GM12878 (cell line): ENCODE data around the gene LBH. TPM values are rescaled to one million over a fixed set of nuclear protein-coding genes. Genes with fewer than 3 reads are reported as not detected.

Source experiments
- ATAC-seq: fragments of 200-7000 bp; cut with Tn5 transposase; 3 replicates; pipeline ENCODE4 v1.9.1; 2020; ENCODE audit warnings: mild to moderate bottlenecking, moderate library complexity
- BruUV-seq: library from RNA; stranded (reverse); fragments of 400-500 nt; replicated peaks from 2 replicates; lab custom pipeline; 2021; lab: Mats Ljungman, UMichigan
- CTCF ChIA-PET: fragments of 300-600 bp; sonication (Branson Sonifier 250); formaldehyde crosslinking; extraction: SDS; loops from one replicate; lab custom pipeline; 2021; ENCODE audit warnings: inconsistent platforms; lab: Yijun Ruan, JAX
- POLR2A ChIA-PET: fragments of 350-600 bp; formaldehyde crosslinking; extraction: SDS; loops from one replicate; lab custom pipeline; 2021; ENCODE audit warnings: inconsistent platforms; lab: Charles Lee
- RAD21 ChIA-PET: fragments of 300-600 bp; sonication (Branson Sonifier 250); formaldehyde crosslinking; loops from one replicate; lab custom pipeline; 2023; ENCODE audit warnings: antibody characterized with exemption; ENCODE audit not compliant: unreplicated experiment; lab: Charles Lee
- SMC1A ChIA-PET: fragments of 300-600 bp; sonication (Branson Sonifier 250); formaldehyde crosslinking; loops from one replicate; lab custom pipeline; 2023; ENCODE audit not compliant: unreplicated experiment, uncharacterized antibody; lab: Charles Lee
- DNase-seq: peaks from one replicate; pipeline ENCODE4 v3.0.0-alpha.2; 2011; ENCODE audit warnings: low read depth, low spot score
- FAIRE-seq: peaks from 3 replicates; lab custom pipeline; 2011; peaks lifted over from hg19 to GRCh38; lab: Jason Lieb, UNC
- H2AFZ ChIP-seq: 2 replicates; pipeline ENCODE4 v1.6.0; 2011; ENCODE audit warnings: low read depth, low read length, control low read depth; ENCODE audit not compliant: control insufficient read depth
- H3K27ac ChIP-seq: 2 replicates; pipeline ENCODE4 v1.5.1; 2011; ENCODE audit warnings: control low read depth; ENCODE audit not compliant: control insufficient read depth, insufficient read depth
- H3K27me3 ChIP-seq, 2 experiments: replicated peaks in 1 of 2; 2 replicates each; pipeline versions ENCODE4 v1.6.0 to v1.6.1; 2011; ENCODE audit warnings: low read length in 1 of 2; ENCODE audit not compliant: control insufficient read depth in 2 of 2, insufficient read depth in 2 of 2
- H3K36me3 ChIP-seq, 2 experiments: 2 replicates each; pipeline ENCODE4 v1.5.1; 2011; ENCODE audit warnings: low read length in 1 of 2; ENCODE audit not compliant: control insufficient read depth in 2 of 2, insufficient read depth in 2 of 2
- H3K4me1 ChIP-seq: 2 replicates; pipeline ENCODE4 v1.6.1; 2011; ENCODE audit warnings: mild to moderate bottlenecking, low read length, moderate library complexity, mixed read lengths; ENCODE audit not compliant: control insufficient read depth, insufficient read depth
- H3K4me2 ChIP-seq: 2 replicates; pipeline ENCODE4 v1.6.0; 2011; ENCODE audit warnings: control low read depth; ENCODE audit not compliant: control insufficient read depth, insufficient read depth
- H3K4me3 ChIP-seq: fragments of 200-600 bp; sonication (generic); 2 replicates; pipeline ENCODE4 v1.5.1; 2016
- H3K79me2 ChIP-seq: 2 replicates; pipeline ENCODE4 v1.6.0; 2011; ENCODE audit warnings: low read length; ENCODE audit not compliant: control insufficient read depth, insufficient read depth
- H3K9ac ChIP-seq: 2 replicates; pipeline ENCODE4 v1.8.0; 2011; ENCODE audit warnings: low read length, control low read depth, mixed read lengths; ENCODE audit not compliant: control insufficient read depth, insufficient read depth
- H3K9me3 ChIP-seq: replicated peaks from 3 replicates; pipeline ENCODE4 v1.5.1; 2011; ENCODE audit warnings: mild to moderate bottlenecking, low read length; ENCODE audit not compliant: control insufficient read depth, insufficient read depth
- H4K20me1 ChIP-seq: 2 replicates; pipeline ENCODE4 v1.6.0; 2011; ENCODE audit not compliant: control insufficient read depth, insufficient read depth
- ESRRA ChIP-seq: IDR thresholded peaks from 2 replicates; pipeline ENCODE4 v1.6.1; 2012; ENCODE audit warnings: mild to moderate bottlenecking, low read length, improper control_type of control experiment
- NFIC ChIP-seq: IDR thresholded peaks from 2 replicates; pipeline ENCODE4 v1.6.1; 2012; ENCODE audit warnings: low read depth, mild to moderate bottlenecking, inconsistent platforms, low read length, moderate library complexity
- ZNF217 ChIP-seq: fragments of 450-650 bp; IDR thresholded peaks from 2 replicates; pipeline ENCODE4 v1.6.1; 2017; ENCODE audit warnings: antibody characterized with exemption, mild to moderate bottlenecking
- WGBS: methylation state at CpG from one replicate; pipeline ENCODE4 v1.1.6; 2016; ENCODE audit warnings: low lambda C conversion rate; ENCODE audit not compliant: insufficient replicate concordance, insufficient coverage; ENCODE audit errors: missing lambda C conversion rate; 5-methylcytosine and 5-hydroxymethylcytosine counted together
- in situ Hi-C: fragments of 300-500 bp; cut with MboI; formaldehyde crosslinking; loops from 9 replicates; pipeline ENCODE4 v1.14.3; 2018; ENCODE audit warnings: mixed read lengths
- intact Hi-C: fragments of 100-400 bp; cut with micrococcal nuclease; formaldehyde crosslinking; loops from one replicate; pipeline ENCODE4 v1.14.2; 2022; ENCODE audit not compliant: unreplicated experiment
- polyA plus RNA-seq, 11 experiments: library from polyadenylated mRNA; depleted of rRNA in 4 of 11; unstranded in 6 of 11; stranded (reverse) in 5 of 11; fragments of >200 nt; fragmentation: Nextera tagmentation in 4 of 11; fragmentation: Illumina TruSeq in 1 of 11; extraction: Ambion mirVana in 4 of 11; extraction: Trizol in 1 of 11; gene quantifications; 1 replicate in 1 of 11; 2 replicates in 10 of 11; pipeline versions ENCODE4 v1.2.1 to v1.2.3, GENCODE V29; 2011 to 2016; ENCODE audit warnings: inconsistent platforms in 2 of 11, missing spikeins in 2 of 11, low read depth in 1 of 11
- total RNA-seq, 4 experiments: library from RNA; depleted of rRNA in 3 of 4; stranded (reverse); fragments of >200 nt in 3 of 4; fragmentation: Illumina TruSeq in 1 of 4; extraction: Trizol in 1 of 4; gene quantifications; 2 replicates each; pipeline versions ENCODE4 v1.2.1 to v1.2.3, GENCODE V29; 2013 to 2021
- TF ChIP-seq, protein P1 (sequence below): IDR thresholded peaks from 2 replicates; pipeline ENCODE4 v1.6.1; 2012; ENCODE audit warnings: improper control_type of control experiment, low read depth, low read length; ENCODE audit not compliant: insufficient replicate concordance

The LBH gene
- total and polyA plus RNA-seq, 10 of the 15 experiments (the other 5 are each of a cell fraction or from before 2014, with no cell fraction given) = 9.3 to 133 (median 34.1) TPM

DNA sequence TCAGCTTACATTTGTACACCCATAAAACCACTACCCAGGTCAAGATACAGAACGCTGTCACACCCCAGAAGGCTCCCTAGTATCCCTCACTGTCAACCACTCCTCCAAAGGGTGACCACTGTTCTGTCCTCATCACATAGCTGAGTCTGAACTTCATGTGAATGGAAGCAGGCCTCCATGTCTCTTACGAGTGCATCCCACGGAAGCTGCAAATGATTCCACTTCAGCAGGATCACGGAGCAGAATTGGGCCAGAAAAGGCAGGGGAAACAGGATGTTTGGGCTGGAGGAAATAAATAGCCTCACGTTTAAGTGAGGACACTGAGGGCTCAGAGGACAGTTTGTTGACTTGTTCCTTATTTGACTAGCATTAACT lies 38.4 kb downstream of the LBH start (continued):
- TF ChIP-seq, protein P1, sequence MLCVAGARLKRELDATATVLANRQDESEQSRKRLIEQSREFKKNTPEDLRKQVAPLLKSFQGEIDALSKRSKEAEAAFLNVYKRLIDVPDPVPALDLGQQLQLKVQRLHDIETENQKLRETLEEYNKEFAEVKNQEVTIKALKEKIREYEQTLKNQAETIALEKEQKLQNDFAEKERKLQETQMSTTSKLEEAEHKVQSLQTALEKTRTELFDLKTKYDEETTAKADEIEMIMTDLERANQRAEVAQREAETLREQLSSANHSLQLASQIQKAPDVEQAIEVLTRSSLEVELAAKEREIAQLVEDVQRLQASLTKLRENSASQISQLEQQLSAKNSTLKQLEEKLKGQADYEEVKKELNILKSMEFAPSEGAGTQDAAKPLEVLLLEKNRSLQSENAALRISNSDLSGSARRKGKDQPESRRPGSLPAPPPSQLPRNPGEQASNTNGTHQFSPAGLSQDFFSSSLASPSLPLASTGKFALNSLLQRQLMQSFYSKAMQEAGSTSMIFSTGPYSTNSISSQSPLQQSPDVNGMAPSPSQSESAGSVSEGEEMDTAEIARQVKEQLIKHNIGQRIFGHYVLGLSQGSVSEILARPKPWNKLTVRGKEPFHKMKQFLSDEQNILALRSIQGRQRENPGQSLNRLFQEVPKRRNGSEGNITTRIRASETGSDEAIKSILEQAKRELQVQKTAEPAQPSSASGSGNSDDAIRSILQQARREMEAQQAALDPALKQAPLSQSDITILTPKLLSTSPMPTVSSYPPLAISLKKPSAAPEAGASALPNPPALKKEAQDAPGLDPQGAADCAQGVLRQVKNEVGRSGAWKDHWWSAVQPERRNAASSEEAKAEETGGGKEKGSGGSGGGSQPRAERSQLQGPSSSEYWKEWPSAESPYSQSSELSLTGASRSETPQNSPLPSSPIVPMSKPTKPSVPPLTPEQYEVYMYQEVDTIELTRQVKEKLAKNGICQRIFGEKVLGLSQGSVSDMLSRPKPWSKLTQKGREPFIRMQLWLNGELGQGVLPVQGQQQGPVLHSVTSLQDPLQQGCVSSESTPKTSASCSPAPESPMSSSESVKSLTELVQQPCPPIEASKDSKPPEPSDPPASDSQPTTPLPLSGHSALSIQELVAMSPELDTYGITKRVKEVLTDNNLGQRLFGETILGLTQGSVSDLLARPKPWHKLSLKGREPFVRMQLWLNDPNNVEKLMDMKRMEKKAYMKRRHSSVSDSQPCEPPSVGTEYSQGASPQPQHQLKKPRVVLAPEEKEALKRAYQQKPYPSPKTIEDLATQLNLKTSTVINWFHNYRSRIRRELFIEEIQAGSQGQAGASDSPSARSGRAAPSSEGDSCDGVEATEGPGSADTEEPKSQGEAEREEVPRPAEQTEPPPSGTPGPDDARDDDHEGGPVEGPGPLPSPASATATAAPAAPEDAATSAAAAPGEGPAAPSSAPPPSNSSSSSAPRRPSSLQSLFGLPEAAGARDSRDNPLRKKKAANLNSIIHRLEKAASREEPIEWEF = no peak
- no peak for TF ChIP-seq ZNF217
- TF ChIP-seq, all 136 proteins: peak for 0

DNA sequence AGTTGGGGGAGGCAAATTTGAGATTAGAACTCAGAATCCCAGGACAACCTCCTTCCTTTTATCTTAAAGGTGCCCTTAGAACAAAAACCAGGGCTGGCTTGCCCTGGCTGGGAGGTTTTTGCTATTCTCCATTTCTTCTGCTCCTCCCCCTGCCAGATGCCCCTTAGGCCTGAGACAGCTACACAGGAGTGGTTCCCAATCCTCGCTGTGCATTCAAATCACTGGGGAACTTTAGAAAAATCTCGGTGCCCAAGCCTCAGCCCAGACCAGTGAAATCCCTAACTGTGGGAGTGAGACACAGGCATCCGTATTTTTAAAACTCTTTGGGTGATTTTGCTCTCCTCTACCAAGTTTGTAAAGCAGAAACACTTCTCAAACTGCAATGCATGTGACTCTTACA lies 38.8 kb downstream of the LBH start:
- H3K79me2 ChIP-seq = no peaks in the 10 kb centered on the region
- intact Hi-C loops = no loop called here
- H2AFZ ChIP-seq = no peak overlapping the region
- H4K20me1 ChIP-seq = no peaks in the 10 kb centered on the region
- H3K4me1 ChIP-seq = peaks cover 6% of the 10 kb centered on the region
- SMC1A ChIA-PET = interaction anchor here (1.0 to 4.9 kb wide), 4 partner anchors 17 to 67 kb away, joined by 3 to 24 read pairs (median 13); no protein-coding TSS in a partner anchor
- CTCF ChIA-PET = interaction anchor here (0.7 kb wide), 1 partner anchor 442 kb away, joined by 3 read pairs; no protein-coding TSS in a partner anchor
- H3K4me2 ChIP-seq = no peak overlapping the region
- DNase-seq (no peak), ATAC-seq (no peak)
- RAD21 ChIA-PET = interaction anchor here (8.7 kb wide), 1 partner anchor 17 kb away, joined by 50 read pairs; no protein-coding TSS in a partner anchor
- WGBS = 56% methylated on average over 3 of the region's 3 CpGs
- H3K27ac ChIP-seq = no peak overlapping the region
- H3K27me3 ChIP-seq = no peaks in the 10 kb centered on the region
- no peaks in the 10 kb centered on the region for H3K36me3 ChIP-seq
- POLR2A ChIA-PET = no interaction called here
- in situ Hi-C loops = no loop called here
- no peak overlapping the region for H3K4me3 ChIP-seq
- no TSS peak for BruUV-seq
- no peak overlapping the region for H3K9ac ChIP-seq
- TF ChIP-seq ESRRA (no peak), NFIC (no peak)
- TF ChIP-seq, all 136 proteins: peak for 0
- no peaks in the 10 kb centered on the region for H3K9me3 ChIP-seq
- FAIRE-seq = no peak
